Measurements from ENCODE around the gene RPE.

DNA sequence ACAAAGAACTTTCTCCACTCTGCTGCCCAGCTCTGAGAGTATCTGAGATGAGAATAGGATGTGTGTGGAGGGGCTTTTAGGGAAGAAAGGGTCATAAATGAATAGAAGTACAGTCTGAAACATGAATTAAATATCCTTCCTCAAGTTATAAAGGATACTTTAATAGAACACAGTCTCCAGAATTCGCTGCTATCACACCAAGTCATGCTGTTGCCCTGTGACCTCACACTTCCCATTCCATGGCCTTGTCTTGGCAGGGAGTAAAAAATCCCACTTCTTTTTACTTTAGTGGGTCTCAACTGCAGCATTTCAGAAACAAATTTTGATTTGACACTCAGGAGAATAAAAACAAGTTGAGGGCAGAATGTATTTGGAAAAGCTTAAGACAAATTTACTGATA lies 3.8 kb upstream of the RPE start:
- TF ChIP-seq, protein P1, sequence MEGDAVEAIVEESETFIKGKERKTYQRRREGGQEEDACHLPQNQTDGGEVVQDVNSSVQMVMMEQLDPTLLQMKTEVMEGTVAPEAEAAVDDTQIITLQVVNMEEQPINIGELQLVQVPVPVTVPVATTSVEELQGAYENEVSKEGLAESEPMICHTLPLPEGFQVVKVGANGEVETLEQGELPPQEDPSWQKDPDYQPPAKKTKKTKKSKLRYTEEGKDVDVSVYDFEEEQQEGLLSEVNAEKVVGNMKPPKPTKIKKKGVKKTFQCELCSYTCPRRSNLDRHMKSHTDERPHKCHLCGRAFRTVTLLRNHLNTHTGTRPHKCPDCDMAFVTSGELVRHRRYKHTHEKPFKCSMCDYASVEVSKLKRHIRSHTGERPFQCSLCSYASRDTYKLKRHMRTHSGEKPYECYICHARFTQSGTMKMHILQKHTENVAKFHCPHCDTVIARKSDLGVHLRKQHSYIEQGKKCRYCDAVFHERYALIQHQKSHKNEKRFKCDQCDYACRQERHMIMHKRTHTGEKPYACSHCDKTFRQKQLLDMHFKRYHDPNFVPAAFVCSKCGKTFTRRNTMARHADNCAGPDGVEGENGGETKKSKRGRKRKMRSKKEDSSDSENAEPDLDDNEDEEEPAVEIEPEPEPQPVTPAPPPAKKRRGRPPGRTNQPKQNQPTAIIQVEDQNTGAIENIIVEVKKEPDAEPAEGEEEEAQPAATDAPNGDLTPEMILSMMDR (IDR thresholded peaks at IDR 0.05), result no peak
- TF ChIP-seq POLR2A (IDR thresholded peaks at IDR 0.05), result no peak
